HG03521 (cell line): ENCODE results near the gene MISP.
"Not testable (repeated sequence)": the region's sequence is repeated elsewhere in the genome, so short reads cannot be mapped to it uniquely, and the experiment has no call there.

Experiments
- ATAC-seq: cut with Tn5 transposase; IDR thresholded peaks from one replicate; pipeline ENCODE4 v1.9.1; 2021; ENCODE audit warnings: mild to moderate bottlenecking, moderate library complexity; ENCODE audit not compliant: unreplicated experiment

Gene MISP, protein sequence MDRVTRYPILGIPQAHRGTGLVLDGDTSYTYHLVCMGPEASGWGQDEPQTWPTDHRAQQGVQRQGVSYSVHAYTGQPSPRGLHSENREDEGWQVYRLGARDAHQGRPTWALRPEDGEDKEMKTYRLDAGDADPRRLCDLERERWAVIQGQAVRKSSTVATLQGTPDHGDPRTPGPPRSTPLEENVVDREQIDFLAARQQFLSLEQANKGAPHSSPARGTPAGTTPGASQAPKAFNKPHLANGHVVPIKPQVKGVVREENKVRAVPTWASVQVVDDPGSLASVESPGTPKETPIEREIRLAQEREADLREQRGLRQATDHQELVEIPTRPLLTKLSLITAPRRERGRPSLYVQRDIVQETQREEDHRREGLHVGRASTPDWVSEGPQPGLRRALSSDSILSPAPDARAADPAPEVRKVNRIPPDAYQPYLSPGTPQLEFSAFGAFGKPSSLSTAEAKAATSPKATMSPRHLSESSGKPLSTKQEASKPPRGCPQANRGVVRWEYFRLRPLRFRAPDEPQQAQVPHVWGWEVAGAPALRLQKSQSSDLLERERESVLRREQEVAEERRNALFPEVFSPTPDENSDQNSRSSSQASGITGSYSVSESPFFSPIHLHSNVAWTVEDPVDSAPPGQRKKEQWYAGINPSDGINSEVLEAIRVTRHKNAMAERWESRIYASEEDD

GRCh38 chr19:750640-751423, at the start of gene MISP:
Gene MISP (plus strand): TSS chr19:751112. CDS start chr19:756947, 5,835 bp downstream.
- no peak for ATAC-seq

DNA sequence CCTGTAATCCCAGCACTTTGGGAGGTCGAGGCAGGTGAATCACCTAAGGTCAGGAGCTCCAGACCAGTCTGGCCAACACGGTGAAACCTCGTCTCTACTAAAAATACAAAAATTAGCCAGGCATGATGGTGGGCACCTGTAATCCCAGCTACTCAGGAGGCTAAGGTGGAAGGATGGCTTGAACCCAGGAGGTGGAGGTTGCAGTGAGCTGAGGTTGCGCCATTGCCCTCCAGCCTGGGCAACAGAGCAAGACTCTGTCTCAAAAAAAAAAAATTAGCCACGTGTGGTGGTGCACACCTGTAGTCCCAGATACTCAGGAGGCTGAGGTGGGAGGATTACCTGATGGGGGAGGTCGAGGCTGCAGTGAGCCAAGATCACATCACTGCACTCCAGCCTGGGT, 48.1 kb upstream of the MISP start:
- not testable (repeated sequence) for ATAC-seq

DNA sequence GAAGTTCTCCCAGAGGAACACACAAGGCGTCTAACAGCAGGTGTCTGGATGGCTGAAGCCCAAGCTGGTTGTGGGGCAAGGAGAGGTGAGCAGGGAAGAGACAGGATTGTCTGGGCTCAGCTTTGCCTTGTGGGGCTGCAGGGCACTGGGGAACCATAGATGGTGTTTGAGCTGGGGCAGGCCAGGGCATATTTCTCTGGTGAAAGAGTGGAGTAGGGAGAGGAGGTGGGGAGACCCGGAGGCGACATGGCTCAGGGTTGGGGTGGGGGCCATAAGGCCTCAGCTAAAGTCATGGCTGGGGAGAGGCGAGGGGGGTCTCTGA, 47.6 kb upstream of the MISP start:
- no peak for ATAC-seq

GRCh38 chr19:703651-704446, 47.1 kb upstream of the MISP start:
- no peak for ATAC-seq

GRCh38 chr19:704447-704741, 46.5 kb upstream of the MISP start:
- ATAC-seq = no peak

DNA sequence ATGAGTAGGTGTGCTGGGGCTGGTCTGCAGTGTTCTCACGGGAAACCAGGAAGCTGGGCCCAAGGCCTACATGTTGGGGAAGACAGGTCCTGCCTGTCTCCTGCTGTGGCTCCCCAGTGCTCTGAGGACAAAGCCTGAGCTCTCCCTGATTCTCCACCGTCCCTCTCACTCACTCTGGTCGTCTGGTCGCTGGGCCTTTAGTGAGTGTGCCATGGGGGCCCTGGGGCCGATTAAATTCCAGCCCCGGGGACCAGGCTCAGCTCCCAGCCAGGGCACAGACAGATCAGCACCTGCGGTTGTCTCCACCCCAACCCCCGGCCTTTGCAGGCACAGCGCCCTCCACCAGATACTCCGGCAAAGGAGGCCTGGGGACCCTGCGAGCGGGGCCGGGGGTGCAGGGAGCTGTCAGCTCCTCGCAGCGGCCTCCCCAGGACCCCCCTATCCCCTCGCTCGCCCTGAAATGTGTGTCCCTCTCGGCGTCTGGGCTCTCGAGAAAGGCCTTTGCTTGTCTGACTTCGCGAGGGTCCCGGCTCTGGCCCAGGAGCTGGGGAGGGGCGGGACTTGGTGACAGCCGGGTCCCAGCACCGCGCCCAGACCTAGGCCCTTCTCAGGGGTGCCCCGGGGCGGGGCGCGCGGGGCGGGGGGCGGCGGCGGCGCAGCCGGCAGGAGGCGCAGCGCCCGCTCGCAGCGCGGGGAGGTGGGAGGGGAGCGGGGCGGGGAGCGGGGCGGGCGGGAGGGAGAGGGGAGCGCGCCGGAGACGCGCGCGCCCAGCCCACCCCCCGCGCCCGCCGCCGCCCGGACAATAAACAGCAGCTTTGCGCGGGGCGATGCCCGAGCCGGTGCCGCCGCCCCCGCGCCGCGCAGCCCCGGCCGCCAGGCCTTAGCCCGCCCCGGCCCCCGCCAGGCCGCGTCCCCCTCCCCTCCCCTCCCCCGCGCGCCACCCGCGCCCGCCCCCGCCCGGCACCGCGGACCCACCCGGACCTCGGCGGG, 42.5 kb upstream of the MISP start, which contains the start of gene PALM:
Gene PALM (plus strand): TSS at position 782 of the 990 bp plus-strand sequence. CDS start 212 bp downstream, outside the sequence.
- ATAC-seq = no peak

GRCh38 chr19:709196-709964, 41.5 kb upstream of the MISP start:
- no peak for ATAC-seq

DNA sequence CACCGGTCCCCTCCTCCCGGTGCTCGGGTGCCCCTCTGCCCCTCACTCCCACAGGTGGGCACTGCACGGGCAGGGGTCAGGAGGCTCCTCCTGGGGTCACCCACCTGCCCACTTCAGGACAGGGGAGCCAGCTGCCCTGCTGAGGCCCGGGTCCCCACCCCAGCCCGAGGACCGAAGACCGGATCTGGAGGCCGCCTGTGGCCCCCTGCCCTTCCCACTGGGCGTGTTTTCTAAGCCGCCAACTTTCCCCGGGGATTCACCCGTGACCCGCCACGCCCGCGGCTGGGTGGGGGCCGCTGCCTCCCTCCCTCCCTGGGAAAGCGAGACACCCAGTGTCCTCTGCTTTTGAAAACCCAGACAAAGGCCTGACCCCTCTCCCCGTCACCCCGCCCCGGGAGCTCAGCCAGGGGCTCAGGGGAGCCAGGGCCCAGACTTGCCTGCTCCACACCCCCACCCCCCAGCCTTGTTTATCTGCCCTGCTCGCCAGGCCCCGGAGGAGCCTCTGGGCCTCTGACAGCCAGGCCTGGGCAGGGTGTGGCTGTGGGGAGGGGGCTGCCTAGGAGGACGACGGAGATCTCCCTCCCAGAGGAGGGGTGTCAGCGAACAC, 40.8 kb upstream of the MISP start:
- ATAC-seq = no peak

GRCh38 chr19:710767-711166, 40.1 kb upstream of the MISP start:
- no peak for ATAC-seq

GRCh38 chr19:711254-711653, 39.7 kb upstream of the MISP start:
- ATAC-seq = no peak

DNA sequence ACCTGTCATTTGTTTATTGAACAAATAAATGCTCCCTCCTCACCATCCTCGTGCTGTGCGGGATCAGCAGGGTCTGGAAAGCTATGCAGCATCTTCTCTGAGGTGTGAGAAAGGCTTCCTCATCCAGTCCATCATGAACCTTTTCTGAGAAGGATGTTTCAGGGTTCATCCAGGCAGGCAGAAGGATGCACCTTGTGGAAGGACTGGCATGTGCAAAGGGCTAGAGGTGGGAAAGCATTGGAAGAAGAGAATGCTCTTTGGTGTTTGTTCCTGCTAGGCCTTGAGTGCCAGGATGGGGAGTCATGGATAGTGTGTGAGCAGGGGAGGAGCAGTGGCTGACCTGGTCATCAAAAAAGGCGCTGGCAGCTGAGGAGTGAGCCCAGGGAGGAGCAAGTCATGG, 35.6 kb upstream of the MISP start:
- no peak for ATAC-seq

DNA sequence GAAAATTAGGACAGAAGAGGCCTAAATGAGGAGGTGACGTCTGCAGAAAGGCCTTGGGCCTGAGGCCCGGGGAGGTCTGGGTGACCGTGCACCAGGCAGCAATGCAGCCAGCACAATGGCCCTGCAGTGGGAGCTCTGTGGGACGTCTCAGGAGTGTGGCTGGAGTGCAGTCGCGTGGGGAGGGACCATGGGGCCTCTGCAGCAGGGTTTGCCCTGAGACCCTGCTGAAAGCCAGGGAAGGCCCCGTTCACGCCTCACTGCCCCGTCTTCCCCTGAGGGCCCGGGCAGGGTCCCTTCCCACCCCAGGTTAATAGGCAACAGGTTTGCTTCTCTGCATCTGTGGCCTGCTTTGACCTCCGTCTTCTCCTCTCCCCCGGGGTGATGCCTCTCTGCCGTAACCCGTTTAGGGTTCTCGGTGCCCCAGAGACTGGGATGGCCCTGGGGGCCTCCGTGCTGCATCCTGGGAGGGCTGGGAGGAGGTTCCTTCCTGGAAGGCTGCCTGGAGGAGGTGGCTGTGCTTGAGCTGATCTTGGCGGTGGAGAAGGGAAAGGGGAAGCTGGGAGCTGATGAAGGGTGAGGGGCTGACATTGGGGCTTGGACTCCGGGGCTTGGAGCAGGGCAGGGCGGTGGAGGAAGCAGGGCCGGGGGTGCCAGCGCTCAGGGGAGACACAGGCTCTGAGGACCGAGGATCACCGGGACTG, 32.5 kb upstream of the MISP start:
- no peak for ATAC-seq

DNA sequence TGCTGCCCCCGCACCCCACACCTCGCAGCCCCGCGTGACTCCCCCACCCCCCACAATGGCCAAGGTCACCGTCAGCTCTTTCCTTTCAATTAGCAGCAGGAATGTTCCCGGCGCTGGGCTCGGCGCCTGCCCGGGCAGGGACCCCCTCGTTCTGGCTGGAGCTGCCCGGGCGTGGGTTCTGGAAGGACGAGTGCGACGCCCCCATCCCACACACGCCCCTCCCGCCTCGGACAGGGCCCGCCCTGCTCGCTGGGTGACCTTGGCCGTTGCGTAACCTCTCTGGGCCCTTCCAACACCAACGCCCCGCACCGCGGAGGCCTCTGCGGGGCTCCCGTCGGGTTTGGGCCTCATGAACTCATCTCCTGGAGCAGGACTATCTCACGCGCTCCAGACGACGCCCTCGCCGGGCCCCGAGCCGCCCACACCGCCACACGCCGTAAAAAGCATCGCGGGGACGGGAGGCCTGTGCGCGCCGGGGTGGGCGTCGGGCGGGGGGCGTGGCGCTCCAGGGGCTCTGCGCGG, 31.9 kb upstream of the MISP start:
- ATAC-seq = no peak

DNA sequence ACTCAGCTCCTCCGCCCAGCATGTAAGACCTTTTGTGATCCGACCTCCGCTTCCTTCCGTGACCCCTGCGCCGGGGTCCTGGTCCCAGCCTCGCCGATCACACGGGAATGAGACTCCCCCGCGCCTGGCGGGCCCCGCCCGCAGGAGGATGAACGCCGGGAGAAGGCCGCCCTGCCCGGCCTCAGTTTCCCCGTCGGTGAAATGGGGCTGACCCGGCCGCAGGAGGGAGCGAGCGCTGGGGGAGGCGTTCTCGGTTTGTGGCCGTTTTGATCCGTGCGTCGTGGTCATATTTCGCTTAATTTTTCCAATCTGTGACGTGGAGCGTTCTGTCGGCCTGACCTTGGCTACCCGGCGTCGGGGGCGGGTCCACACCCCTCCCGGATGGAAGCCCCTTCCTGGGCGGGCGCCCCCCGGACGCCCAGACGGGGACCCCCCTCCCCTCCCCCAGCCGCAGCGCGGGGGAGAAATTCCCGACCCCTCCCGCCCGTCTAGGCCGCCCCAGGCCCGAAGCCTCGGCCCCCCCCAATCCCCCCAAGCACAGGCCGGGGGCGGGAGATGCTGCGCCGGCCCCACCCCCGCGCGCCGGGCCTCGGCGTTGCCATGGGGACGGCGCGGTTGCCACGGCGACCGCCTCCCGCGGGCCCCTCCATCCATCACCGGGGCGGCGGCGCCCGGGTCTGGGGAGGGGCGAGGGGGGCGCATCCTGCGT, 31.1 kb upstream of the MISP start:
- no peak for ATAC-seq

DNA sequence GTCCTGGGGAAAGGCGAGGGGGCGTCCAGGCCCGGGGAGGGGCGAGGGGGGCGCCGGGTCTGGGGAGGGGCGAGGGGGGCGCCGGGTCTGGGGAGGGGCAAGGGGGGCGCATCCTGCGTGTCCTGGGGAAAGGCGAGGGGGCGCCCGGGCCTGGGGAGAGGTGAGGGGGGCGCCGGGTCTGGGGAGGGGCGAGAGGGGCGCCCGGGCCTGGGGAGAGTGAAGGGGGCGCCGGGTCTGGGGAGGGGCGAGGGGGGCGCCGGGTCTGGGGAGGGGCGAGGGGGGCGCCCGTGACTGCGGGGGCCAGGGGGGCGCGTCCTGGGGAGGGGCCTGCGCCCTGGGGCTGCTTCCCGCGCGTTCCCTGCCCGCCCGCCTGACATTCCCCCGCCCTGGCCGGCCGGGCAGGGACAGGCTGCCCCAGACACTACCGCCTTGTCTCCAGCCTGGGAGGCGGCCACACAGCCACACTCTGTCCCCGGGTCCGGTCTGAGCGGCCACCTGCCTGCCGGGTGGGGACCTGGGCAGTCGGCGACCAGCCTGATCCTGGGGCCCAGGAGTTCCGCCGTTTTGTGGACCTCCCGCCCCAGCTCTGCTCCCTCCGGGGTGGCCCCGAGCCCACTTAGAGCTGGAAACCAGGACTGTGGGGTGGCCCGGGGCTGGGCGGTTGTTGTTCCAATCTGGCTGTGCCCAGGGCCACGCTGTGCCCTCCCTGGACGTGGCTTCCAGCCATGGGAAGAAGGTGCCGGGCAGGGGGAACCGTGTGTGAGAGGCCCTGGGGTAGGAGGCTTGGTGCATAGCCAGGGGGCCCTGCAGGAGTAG, 30.4 kb upstream of the MISP start:
- ATAC-seq = no peak

GRCh38 chr19:722553-723101, 28.3 kb upstream of the MISP start:
- ATAC-seq = no peak
